Natural killer cell treated with Interleukin-12 subunit alpha and Interleukin-12 subunit beta and Interleukin-15 and Interleukin-18, amount 100 ng/mL, for 72 hours (primary cell): Measurements from ENCODE around the gene CREB5. TPM values are rescaled to one million over a fixed set of nuclear protein-coding genes. Genes with fewer than 3 reads are reported as not detected.

Source experiments
- ATAC-seq, 2 donors: fragments of 150-1000 bp; cut with Tn5 transposase in 1 of 2; sonication (Bioruptor Pico), chemical (Tn5 transposase) in 1 of 2; 2 replicates each; pipeline ENCODE4 v1.10.0; 2021
- DNase-seq: peaks from one replicate; pipeline ENCODE4 v3.0.0; 2022; ENCODE audit warnings: low spot score
- H3K27ac Mint-ChIP-seq, 2 donors: 1 replicate in 1 of 2; 2 replicates in 1 of 2; pipeline ENCODE4 v1.8.0; 2022; ENCODE audit warnings: mixed read lengths in 2 of 2, mild to moderate bottlenecking in 1 of 2, moderate library complexity in 1 of 2
- H3K27me3 Mint-ChIP-seq, 2 donors: 1 replicate in 1 of 2; 2 replicates in 1 of 2; pipeline ENCODE4 v1.8.0; 2022; ENCODE audit warnings: mixed read lengths in 2 of 2
- H3K36me3 Mint-ChIP-seq: one replicate; pipeline ENCODE4 v1.8.0; 2022; ENCODE audit warnings: mixed read lengths
- H3K4me1 Mint-ChIP-seq, 2 donors: 1 replicate in 1 of 2; 2 replicates in 1 of 2; pipeline ENCODE4 v1.8.0; 2022; ENCODE audit warnings: low read depth in 2 of 2, mixed read lengths in 2 of 2, mild to moderate bottlenecking in 1 of 2
- H3K4me3 Mint-ChIP-seq: one replicate; pipeline ENCODE4 v1.8.0; 2022; ENCODE audit warnings: mixed read lengths
- H3K9me3 Mint-ChIP-seq: 2 replicates; pipeline ENCODE4 v1.8.0; 2022; ENCODE audit warnings: mixed read lengths
- total RNA-seq, 2 donors: library from RNA; stranded (reverse); gene quantifications; one replicate each; pipeline ENCODE4 v1.2.3, GENCODE V29; 2022

The CREB5 gene
- total RNA-seq, 2 donors from 2014 or later, result 0.62 TPM; not detected in 1

DNA sequence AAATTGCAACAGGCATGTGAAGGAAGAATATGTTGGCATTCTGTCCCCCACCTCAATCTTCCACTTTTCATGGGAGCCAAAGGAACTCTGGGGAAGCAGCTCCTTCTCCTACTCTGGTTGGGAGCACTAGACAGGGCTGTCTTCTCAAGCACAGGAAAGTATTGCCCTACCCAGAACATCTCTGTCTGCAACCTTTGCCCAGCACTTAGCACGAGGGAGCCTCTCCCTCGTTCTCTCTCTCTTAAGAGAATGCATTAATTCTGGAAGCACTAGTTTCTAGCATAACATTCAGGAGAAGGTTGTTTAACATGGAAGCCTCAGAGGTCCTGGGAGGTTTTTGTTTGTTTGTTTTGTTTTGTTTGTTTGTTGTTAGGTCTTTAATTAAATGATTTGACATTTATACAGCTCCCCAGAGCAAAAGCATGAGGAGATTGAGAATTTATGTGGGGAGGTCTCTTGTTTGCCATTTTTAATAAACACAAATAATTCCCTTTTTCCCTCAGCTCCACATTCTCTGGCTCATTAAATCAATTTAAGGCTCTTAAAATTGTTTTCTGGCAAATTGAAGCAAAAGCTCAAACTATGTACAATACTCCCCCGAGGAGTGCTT, 305.2 kb downstream of the CREB5 start:
- no peak for DNase-seq
- H3K9me3 Mint-ChIP-seq, result no peaks in the 10 kb centered on the region
- H3K27me3 Mint-ChIP-seq, result peaks cover 0 to 12% of the 10 kb centered on the region in 2 donors
- no peaks in the 10 kb centered on the region for H3K36me3 Mint-ChIP-seq
- ATAC-seq, result no peak
- H3K4me1 Mint-ChIP-seq, result no peaks in the 10 kb centered on the region
- H3K27ac Mint-ChIP-seq, result no peak overlapping the region
- no peak overlapping the region for H3K4me3 Mint-ChIP-seq

DNA sequence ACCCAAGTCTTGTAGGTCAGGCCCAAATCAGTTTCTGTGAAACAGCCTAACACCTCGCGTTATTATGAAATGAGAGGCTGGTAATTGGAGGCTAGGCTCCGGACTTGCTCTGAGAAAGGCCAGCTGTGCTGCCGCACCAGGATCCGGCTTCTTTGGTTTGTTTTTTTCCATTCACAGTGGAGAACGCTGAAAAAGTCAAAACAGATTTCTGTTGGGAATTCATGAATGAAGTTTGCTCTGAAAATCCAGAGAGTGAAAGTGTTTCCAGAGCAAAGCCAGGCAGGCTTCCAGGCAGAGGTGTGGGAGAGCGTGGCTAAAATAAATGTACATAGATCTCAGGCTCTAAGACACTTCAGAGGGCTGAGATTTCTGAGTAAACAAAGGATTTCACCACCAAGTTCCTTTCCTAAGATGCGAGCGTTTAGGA, 305.8 kb downstream of the CREB5 start:
- ATAC-seq (no peak), DNase-seq (no peak)
- no peaks in the 10 kb centered on the region for H3K36me3 Mint-ChIP-seq
- H3K27me3 Mint-ChIP-seq, result peaks cover 0 to 12% of the 10 kb centered on the region in 2 donors
- no peaks in the 10 kb centered on the region for H3K9me3 Mint-ChIP-seq
- no peak overlapping the region for H3K4me3 Mint-ChIP-seq
- no peaks in the 10 kb centered on the region for H3K4me1 Mint-ChIP-seq
- H3K27ac Mint-ChIP-seq, result no peak overlapping the region

DNA sequence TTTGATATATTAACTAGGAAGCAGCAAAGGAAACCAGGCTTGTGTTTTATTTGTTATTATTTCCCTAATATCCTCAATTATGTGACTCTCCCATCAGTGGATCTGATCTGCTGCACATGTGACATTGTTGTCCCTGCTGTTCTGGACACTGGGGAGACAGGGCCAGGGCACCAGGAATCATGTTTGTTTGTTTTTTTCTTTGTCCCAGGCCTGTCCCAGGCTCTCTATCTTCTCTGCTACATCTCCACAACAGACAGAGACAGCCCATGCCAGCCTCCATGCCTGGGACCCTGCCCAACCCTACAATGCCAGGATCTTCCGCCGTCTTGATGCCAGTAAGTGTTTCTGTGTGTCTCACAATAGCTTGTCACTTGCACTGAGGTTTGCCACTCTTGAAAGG, 306.2 kb downstream of the CREB5 start:
- Mint-ChIP-seq H3K27me3 (peaks cover 0 to 12% of the 10 kb centered on the region in 2 donors), H3K4me1 (no peaks in the 10 kb centered on the region), H3K27ac (no peak overlapping the region)

DNA sequence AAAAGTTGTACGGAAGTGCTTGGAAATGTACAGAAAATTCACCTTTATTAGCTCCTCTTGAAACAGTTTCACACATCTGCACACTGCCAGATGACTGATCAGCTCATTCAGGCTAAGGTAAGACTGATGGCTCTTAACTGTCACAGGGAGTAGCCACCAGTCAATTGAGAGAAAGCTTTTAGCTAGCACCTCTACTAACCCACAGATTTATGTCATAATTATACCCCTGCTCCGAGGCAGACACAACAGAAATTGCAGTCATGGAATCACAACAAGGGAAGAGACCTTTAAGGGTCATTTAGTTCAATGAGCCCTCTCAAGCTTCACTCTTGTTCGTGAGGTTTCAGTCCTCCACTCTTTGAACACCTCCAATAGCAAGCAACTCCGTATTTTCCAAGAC, 310.4 kb downstream of the CREB5 start:
- Mint-ChIP-seq H3K9me3 (no peaks in the 10 kb centered on the region), H3K27ac (no peak overlapping the region), H3K4me1 (no peaks in the 10 kb centered on the region), H3K4me3 (no peak overlapping the region), H3K27me3 (peaks cover 7 to 8% of the 10 kb centered on the region in 2 donors), H3K36me3 (no peaks in the 10 kb centered on the region)
- no peak for ATAC-seq
- no peak for DNase-seq

More for the DNA sequence above, 306.2 kb downstream of the CREB5 start:
- Mint-ChIP-seq H3K9me3 (no peaks in the 10 kb centered on the region), H3K36me3 (no peaks in the 10 kb centered on the region), H3K4me3 (no peak overlapping the region)
- DNase-seq (no peak), ATAC-seq (no peak)

DNA sequence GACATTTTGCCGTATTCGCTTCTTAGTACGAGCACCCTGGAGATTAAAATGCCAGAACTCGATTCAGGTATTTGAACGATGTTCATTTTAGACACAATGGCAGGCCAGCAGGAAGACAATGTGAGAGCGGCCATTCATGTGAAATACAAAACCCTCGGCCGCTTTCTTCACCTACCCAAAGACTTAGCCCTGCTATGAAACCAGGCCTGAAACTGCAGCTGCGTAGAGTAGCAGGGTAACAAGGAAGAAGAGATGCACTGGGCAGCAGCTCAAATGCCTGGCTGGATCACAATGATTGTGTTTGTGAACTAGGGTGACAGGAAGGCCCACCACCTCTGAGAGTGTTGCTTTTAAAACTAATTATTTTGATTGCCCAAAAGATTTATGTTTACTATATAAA, 311.0 kb downstream of the CREB5 start:
- H3K27me3 Mint-ChIP-seq, result peaks cover 7 to 8% of the 10 kb centered on the region in 2 donors

DNA sequence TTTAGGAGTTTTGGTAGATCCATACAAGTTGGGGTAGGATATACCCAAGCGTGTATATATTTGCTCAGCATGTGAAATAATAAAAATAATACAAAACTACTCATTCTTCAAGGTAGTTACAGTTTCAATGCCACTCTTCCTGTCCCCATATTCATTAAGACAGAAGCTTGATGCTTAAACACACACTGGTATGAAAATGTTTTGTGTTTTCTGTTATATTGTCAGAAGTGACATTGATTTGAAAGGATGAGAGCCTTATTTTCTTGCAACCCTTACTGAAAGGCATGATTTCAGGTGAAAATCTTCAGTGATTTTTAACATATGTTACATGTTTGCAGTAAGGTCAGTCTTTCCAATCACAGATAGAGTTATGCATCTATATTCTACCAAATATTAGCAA, 312.2 kb downstream of the CREB5 start:
- DNase-seq, result no peak
- Mint-ChIP-seq H3K36me3 (no peaks in the 10 kb centered on the region), H3K4me3 (no peak overlapping the region), H3K27me3 (peaks cover 2 to 8% of the 10 kb centered on the region in 2 donors), H3K4me1 (no peaks in the 10 kb centered on the region), H3K27ac (no peak overlapping the region), H3K9me3 (no peaks in the 10 kb centered on the region)
- ATAC-seq, result no peak

More for the DNA sequence above, 311.0 kb downstream of the CREB5 start:
- DNase-seq (no peak), ATAC-seq (no peak)
- Mint-ChIP-seq H3K4me3 (no peak overlapping the region), H3K4me1 (no peaks in the 10 kb centered on the region), H3K27ac (no peak overlapping the region), H3K36me3 (no peaks in the 10 kb centered on the region), H3K9me3 (no peaks in the 10 kb centered on the region)

DNA sequence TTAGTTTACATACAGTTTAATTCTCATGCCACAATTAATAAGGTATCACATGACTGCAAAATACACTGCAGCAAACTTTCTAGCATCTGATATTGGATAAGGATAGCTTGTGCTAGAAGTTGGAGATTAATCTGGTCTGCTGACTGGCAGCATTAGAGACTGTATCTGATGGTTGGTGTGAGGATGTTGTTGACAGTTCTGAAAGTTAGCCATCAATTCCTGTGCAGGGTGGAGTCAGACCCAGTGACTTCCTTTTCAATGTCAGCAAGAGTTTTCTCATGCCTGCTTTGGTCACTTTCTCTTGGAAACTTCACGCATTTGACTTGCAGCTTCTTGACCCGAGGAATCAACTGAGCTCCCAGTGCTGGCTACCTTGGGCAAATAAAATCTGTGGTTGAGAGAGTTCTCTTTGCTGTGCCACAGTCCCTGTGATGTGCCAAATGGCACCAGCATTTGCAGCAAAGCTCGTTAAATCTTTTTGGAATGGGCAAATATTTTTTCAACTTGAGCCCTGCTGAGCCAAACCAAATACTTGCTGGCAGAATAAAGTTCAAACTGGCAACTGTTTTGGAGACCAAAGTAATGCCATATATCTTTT, 312.8 kb downstream of the CREB5 start:
- Mint-ChIP-seq H3K27me3 (peaks cover 2 to 8% of the 10 kb centered on the region in 2 donors), H3K36me3 (no peaks in the 10 kb centered on the region), H3K27ac (no peak overlapping the region), H3K4me1 (no peaks in the 10 kb centered on the region), H3K9me3 (no peaks in the 10 kb centered on the region), H3K4me3 (no peak overlapping the region)
- no peak for ATAC-seq
- no peak for DNase-seq

DNA sequence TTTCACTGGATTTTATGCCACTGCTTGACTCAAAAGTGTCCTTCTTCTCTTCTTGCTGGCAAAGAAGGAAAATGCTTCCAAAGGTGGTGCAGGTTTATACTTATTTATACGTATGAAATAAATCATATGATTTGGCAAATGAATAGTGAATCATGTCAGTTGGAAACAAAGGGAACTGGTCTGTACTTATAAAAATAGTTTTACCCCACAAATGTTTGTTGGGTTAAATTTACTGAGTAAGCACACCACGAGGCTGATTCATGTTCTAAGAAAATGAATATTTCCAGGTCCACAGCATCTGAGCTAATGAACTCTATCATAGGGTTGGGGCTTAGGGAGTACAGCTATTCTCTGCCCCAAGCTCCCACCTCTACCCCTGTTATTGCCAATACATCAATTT, 313.6 kb downstream of the CREB5 start:
- Mint-ChIP-seq H3K9me3 (no peaks in the 10 kb centered on the region), H3K4me1 (no peaks in the 10 kb centered on the region), H3K4me3 (no peak overlapping the region), H3K27me3 (peaks cover 2 to 8% of the 10 kb centered on the region in 2 donors), H3K36me3 (no peaks in the 10 kb centered on the region), H3K27ac (no peak overlapping the region)
- no peak for DNase-seq
- no peak for ATAC-seq

DNA sequence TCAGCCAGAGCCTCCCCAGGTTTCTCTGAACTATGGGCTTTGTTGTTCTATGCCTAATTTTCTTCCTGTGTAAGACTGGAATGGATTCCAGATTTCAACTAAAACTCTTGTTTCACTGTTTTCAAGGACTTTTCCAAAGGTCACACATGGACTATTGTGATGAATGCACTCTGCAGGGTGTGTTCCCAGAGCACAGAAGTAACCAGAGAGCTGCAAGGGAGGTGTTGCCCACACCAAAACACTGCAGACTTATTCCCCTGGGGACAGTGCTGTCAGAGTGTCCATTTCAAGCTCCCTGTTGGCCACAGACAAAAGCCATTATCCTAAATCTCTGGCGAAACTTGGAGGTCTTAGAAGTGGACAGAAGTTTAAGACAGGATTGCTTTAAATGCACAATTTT, 314.2 kb downstream of the CREB5 start:
- no peaks in the 10 kb centered on the region for H3K4me1 Mint-ChIP-seq
- DNase-seq (no peak), ATAC-seq (no peak)
- no peaks in the 10 kb centered on the region for H3K36me3 Mint-ChIP-seq
- H3K9me3 Mint-ChIP-seq, result no peaks in the 10 kb centered on the region
- no peak overlapping the region for H3K4me3 Mint-ChIP-seq
- no peak overlapping the region for H3K27ac Mint-ChIP-seq
- H3K27me3 Mint-ChIP-seq, result peaks cover 2 to 8% of the 10 kb centered on the region in 2 donors

DNA sequence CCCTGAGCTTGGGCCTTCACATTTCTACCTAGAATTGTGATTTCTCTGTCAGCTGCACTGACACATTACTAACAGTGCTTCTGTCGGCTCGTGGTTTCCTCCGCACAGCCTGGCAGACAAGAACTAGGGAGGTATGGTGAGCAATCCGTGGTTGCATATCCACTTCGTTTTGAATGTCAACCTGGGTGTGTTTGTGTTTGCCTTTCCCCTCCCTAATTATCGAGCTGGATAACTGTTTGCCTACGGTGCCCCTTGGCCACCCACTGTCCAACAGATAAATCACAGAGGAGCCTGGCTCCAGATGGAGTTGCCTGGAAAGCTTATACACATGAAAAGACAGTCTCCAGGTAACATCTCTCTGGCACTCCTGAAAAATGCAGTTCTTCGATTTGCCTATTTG, 317.0 kb downstream of the CREB5 start:
- Mint-ChIP-seq H3K4me3 (no peak overlapping the region), H3K27ac (no peak overlapping the region), H3K9me3 (no peaks in the 10 kb centered on the region), H3K4me1 (no peaks in the 10 kb centered on the region), H3K36me3 (no peaks in the 10 kb centered on the region), H3K27me3 (peaks cover 14 to 15% of the 10 kb centered on the region in 2 donors)
- DNase-seq (no peak), ATAC-seq (no peak)

DNA sequence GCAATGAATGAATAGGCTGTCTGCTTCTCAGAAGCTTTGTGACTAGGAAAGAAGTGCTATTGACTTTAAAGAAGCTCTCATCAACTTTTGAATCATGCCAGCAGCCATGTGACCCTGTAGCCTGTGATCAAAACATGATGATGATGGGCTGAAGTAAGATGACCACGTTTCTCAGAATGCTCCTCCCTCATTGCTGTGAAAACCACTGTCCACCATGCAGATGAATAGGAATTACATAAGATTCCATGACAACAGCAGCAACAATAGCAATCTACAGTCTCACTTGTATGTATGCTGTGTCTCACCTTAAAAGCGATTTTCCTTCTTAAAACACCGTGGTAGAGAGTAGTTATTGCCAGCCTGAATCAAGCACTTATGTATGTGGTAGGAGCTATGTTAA, 317.4 kb downstream of the CREB5 start:
- no peak overlapping the region for H3K4me3 Mint-ChIP-seq
- H3K27me3 Mint-ChIP-seq, result peaks cover 14 to 15% of the 10 kb centered on the region in 2 donors
- no peak overlapping the region for H3K27ac Mint-ChIP-seq
- no peak for DNase-seq
- H3K36me3 Mint-ChIP-seq, result no peaks in the 10 kb centered on the region
- H3K9me3 Mint-ChIP-seq, result no peaks in the 10 kb centered on the region
- ATAC-seq, result no peak
- no peaks in the 10 kb centered on the region for H3K4me1 Mint-ChIP-seq

DNA sequence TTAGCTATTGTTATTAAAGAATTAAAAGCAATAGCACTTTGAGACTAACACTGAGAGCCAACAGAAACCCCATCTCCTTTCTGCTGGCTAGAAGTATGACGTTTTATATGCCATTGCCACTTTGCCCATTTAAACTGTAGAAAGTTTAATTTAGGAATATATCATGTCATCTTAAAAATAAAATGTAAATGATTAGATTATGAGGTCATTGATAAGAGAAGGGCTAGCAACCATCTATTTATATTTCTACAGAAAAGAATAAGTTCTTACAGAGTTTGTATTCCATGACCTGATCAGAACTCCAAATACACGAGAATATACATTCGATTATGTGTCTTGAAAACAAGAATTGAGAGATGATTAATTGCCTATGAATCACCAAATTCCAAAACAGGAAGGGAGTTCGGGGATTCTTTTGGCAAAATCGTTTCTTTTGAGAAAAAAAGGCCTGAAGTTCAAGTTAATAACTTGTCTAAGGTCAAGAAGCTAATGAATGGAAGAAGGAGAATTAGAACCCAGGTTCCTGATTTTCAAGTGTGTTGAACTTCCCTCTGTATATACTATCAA, 318.9 kb downstream of the CREB5 start:
- H3K4me3 Mint-ChIP-seq, result no peak overlapping the region
- no peak for ATAC-seq
- no peak overlapping the region for H3K27ac Mint-ChIP-seq
- peaks cover 14 to 15% of the 10 kb centered on the region in 2 donors for H3K27me3 Mint-ChIP-seq
- H3K4me1 Mint-ChIP-seq, result no peaks in the 10 kb centered on the region
- no peak for DNase-seq
- H3K36me3 Mint-ChIP-seq, result no peaks in the 10 kb centered on the region
- no peaks in the 10 kb centered on the region for H3K9me3 Mint-ChIP-seq

DNA sequence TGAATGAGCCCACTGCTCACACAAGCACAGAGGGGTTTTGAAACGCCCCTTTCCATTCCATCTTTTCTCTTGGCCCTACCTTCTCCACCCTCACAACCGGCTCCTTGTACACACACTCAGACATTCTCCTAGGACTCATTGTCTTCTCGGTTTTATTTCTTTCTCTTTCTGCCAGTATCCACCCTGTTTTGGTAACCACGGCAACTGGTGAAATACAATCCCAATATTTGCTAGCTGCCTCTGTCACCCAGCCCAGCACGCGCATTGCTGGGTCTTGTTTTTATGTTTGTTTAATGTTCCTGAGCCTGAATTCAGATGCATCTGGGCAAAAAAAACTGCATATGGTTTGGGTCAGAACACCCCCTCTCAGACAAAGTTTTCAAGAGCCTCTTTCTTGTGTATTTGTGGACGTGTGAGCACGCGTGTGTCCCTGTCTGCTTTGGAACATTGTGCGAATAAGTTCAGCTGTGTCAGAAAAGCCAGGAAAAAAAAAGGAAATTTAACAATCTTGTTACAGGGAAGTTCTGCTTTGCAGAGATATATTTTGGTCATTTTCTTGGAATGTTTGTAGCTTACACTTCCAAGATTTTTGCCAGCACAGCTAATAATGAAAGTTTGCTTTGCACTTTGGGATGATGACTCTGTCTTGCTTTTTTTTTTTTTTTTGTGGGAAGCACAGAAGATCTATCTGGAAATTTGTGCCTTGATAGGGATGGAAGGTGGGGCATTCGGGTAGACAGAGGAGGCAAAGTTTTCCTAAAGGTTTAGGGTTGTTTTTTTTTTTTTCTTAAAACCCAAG, 320.0 kb downstream of the CREB5 start:
- H3K27ac Mint-ChIP-seq, result no peak overlapping the region
- H3K9me3 Mint-ChIP-seq, result no peaks in the 10 kb centered on the region
- H3K27me3 Mint-ChIP-seq, result peaks cover 10 to 15% of the 10 kb centered on the region in 2 donors
- no peaks in the 10 kb centered on the region for H3K4me1 Mint-ChIP-seq
- DNase-seq (no peak), ATAC-seq (no peak)
- H3K4me3 Mint-ChIP-seq, result no peak overlapping the region
- H3K36me3 Mint-ChIP-seq, result no peaks in the 10 kb centered on the region

DNA sequence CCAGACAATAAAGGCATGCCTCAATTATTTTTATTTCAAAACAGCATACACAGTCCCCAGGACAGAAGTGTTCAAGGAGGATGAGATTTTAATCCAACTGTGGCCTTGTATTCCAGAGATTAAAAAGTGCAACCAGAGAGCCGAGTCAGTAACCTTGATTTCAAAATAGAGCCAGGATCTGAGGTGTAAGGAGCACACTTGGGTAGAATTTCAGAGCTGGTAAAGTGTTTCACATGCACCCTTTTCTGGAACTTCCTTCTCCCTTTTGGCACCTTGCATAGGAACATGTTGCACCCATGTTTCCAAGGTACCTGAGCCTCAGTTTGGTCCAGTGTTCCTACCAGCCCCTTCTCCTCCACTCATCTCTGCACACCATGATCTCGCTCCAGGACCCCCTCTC, 320.7 kb downstream of the CREB5 start:
- Mint-ChIP-seq H3K36me3 (no peaks in the 10 kb centered on the region), H3K27ac (no peak overlapping the region), H3K4me1 (no peaks in the 10 kb centered on the region), H3K27me3 (peaks cover 7 to 15% of the 10 kb centered on the region in 2 donors), H3K9me3 (no peaks in the 10 kb centered on the region), H3K4me3 (no peak overlapping the region)
- DNase-seq (no peak), ATAC-seq (peak in 1 of 2 donors; percentile 28)
